Stimulated activated effector memory CD8-positive, alpha-beta T cell treated with anti-CD3 and anti-CD28 coated beads, Interleukin-12 subunit alpha, Interleukin-12 subunit beta, amount 100 ng/mL, for 72 hours (primary cell): ENCODE measurements around the gene FTCD.
"Not testable (repeated sequence)": the region's sequence is repeated elsewhere in the genome, so short reads cannot be mapped to it uniquely, and the experiment has no call there.

Source experiments
- ATAC-seq: fragments of 150-1000 bp; cut with Tn5 transposase; 2 replicates; pipeline ENCODE4 v1.10.0; 2021
- DNase-seq, 2 donors: peaks; one replicate each; pipeline ENCODE4 v3.0.0; 2021 to 2022; ENCODE audit warnings: low spot score in 2 of 2
- H3K27ac Mint-ChIP-seq: one replicate; pipeline ENCODE4 v1.8.0; 2022; ENCODE audit warnings: mild to moderate bottlenecking, mixed read lengths
- H3K36me3 Mint-ChIP-seq: one replicate; pipeline ENCODE4 v1.8.0; 2022; ENCODE audit warnings: mild to moderate bottlenecking, mixed read lengths
- H3K4me1 Mint-ChIP-seq: one replicate; pipeline ENCODE4 v1.8.0; 2022; ENCODE audit warnings: mixed read lengths
- H3K4me3 Mint-ChIP-seq: one replicate; pipeline ENCODE4 v1.8.0; 2022; ENCODE audit warnings: mild to moderate bottlenecking, mixed read lengths
- H3K9me3 Mint-ChIP-seq: one replicate; pipeline ENCODE4 v1.8.0; 2022; ENCODE audit warnings: mixed read lengths

FTCD gene

DNA sequence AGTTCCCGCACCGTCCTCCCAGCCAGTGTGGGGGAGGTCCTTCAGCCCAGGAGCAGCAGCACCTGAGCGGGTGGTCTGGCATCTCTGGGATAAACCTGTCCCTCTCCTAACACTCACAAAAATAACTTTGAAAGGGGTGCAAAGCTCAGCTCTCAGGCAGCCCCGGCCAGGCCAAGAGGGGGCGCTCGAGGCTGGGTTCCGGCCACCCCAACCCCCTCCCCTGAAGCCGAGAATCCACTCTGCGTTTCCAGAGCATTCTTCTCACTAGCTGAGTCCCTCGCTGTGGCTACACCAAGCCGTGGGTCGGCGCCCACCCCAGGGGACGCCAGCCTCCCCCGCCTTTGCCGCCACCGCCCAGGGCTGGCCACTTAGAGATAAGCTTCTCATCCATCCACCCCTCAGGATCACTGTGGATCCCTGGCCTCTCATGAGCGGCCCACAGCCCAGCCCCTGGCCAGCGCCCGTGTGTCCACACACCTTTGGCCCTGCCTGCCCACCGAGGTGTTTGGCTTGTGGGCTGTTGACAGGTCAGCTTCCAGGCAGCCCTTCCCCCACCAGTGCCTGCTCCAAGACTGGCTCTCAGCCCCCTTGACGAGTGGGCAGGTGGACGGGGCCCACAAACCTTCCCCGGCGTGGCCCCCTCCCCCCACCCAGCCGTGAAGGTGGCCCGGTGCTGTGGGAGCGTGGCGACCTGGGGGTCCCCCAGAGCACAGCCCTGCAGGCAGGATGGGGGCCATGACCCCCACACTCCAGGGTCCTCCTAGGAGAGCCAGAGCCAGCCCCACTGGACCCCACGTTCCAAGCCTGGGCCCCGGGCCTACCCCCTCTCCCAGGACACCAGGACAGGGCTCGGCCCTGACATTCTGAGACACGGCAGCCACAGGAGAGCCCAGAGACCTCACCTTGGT, 1.9 kb downstream of the FTCD start:
- Mint-ChIP-seq H3K27ac (no peak overlapping the region), H3K4me3 (no peak overlapping the region), H3K36me3 (no peaks in the 10 kb centered on the region), H3K4me1 (no peaks in the 10 kb centered on the region), H3K9me3 (no peaks in the 10 kb centered on the region)
- peak; percentile 59 for ATAC-seq
- peak in 1 of 2 donors; percentile 45 for DNase-seq

DNA sequence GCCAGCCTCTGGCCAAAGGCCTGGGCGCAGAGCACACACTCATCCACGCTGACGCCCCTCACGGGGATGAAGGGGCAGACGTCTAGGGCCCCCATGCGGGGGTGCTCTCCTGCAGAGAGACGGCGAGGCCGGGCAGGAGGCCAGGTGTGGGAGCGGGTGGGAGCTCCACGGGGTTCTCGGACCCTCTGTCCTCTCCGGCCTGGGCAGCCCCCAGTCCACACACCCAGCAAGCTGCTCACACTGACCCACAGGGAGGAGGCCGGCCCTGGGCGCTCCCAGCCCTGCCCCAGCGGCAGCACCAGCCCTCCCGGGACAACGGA, 2.5 kb downstream of the FTCD start:
- no peak overlapping the region for H3K4me3 Mint-ChIP-seq
- ATAC-seq (peak; percentile 6), DNase-seq (no peak)
- no peak overlapping the region for H3K27ac Mint-ChIP-seq
- no peaks in the 10 kb centered on the region for H3K36me3 Mint-ChIP-seq
- H3K9me3 Mint-ChIP-seq: no peaks in the 10 kb centered on the region
- H3K4me1 Mint-ChIP-seq: no peaks in the 10 kb centered on the region

- H3K36me3 Mint-ChIP-seq: no peaks in the 10 kb centered on the region
- H3K27ac Mint-ChIP-seq: no peak overlapping the region
- H3K9me3 Mint-ChIP-seq: no peaks in the 10 kb centered on the region
- DNase-seq (no peak), ATAC-seq (no peak)
- H3K4me1 Mint-ChIP-seq: no peaks in the 10 kb centered on the region
- H3K4me3 Mint-ChIP-seq: no peak overlapping the region
Measured at GRCh38 chr21:46151989-46152926, 3.1 kb downstream of the FTCD start.

DNA sequence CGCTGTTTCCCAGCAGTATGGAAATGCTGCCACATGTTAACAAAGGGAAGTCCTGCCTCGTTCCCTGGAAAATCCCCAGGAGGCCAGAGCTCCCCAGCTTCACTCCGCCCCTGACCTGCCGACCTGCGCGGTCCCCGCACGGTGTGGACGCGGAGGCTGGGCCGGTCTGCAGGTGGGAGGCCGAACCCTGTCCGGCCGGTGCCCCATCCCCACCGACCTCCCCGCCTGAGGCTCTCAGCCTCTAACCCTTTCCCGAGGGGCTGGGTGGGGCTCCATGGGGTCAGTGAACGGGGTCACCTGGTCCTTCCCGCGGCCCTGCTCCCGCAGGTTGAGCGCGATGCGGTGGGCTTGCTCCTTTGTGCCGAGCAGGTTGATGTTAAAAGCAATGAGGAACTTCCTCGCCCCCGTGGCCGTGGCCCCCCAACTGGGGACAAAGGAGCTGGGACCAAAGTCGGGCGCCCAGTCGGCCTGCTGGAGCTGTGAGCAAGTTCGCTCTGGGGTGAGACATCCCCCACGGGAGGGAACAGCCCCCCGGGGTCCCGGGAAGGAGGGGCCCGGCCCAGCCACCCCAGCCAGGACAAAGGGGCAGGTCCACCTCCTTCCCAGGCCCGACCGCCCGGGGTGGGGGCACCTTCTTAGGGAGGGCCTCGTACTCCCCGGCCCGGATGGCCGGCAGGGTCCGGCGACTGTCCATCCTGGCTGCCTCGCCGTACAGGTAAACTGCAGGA, 4.0 kb downstream of the FTCD start:
- ATAC-seq (no peak), DNase-seq (no peak)
- Mint-ChIP-seq H3K27ac (no peak overlapping the region), H3K4me1 (no peaks in the 10 kb centered on the region), H3K4me3 (no peak overlapping the region), H3K9me3 (no peaks in the 10 kb centered on the region), H3K36me3 (no peaks in the 10 kb centered on the region)

DNA sequence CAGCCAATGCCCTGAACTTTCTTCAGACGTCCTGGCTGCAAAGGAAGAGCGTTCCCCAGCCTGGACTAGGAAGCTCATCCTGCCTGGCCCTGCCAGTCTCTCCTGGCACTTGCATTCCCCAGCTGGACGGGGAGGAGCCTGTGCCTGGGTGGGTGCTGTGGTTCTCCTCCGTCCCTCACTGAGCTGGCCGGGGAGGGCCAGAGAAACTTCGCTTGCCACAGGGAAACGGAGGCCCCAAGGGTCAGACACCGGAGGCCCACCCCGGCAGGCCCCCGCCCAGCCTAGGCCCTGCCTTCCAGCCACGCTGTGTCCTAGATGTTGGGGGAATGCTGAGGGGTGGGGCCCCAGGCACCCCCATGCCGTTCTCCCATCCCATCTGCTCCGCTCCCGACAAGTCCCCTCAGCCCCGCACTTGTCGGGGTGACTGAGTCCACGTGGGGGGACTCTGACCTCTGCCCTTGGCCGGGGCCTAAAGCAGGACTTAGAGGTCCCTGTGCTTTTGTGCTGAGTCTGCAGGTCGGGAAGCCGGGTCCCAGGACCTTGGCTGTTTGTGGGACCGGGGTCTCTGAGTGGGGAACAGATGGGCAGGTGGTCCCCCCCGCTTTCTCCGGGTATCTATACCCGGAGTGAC, 4.8 kb downstream of the FTCD start:
- Mint-ChIP-seq H3K4me1 (no peaks in the 10 kb centered on the region), H3K27ac (no peak overlapping the region), H3K9me3 (no peaks in the 10 kb centered on the region), H3K4me3 (no peak overlapping the region), H3K36me3 (no peaks in the 10 kb centered on the region)
- DNase-seq (no peak), ATAC-seq (no peak)

DNA sequence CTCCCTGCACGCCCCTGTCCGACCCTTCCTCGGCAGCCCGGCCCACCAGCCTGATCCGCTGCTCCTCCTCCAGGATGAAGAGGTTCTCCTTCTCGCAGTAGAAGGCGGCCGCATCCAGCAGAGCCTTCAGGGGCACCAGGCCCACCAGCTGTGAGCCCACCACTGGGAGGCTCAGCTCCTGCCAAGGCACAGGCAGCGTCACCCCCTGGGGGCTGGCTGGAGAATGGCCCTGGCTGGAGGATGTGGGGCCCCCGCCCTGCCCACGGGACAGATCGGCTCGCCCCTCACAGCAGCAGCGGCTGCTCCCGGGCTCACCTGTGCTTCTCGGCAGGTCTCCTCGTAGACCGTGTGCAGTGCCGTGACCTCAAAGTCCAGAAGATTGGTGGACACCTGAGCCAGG, 5.3 kb downstream of the FTCD start:
- ATAC-seq (no peak), DNase-seq (no peak)
- H3K9me3 Mint-ChIP-seq: no peaks in the 10 kb centered on the region
- no peak overlapping the region for H3K27ac Mint-ChIP-seq
- H3K36me3 Mint-ChIP-seq: no peaks in the 10 kb centered on the region
- H3K4me1 Mint-ChIP-seq: no peaks in the 10 kb centered on the region
- no peak overlapping the region for H3K4me3 Mint-ChIP-seq

DNA sequence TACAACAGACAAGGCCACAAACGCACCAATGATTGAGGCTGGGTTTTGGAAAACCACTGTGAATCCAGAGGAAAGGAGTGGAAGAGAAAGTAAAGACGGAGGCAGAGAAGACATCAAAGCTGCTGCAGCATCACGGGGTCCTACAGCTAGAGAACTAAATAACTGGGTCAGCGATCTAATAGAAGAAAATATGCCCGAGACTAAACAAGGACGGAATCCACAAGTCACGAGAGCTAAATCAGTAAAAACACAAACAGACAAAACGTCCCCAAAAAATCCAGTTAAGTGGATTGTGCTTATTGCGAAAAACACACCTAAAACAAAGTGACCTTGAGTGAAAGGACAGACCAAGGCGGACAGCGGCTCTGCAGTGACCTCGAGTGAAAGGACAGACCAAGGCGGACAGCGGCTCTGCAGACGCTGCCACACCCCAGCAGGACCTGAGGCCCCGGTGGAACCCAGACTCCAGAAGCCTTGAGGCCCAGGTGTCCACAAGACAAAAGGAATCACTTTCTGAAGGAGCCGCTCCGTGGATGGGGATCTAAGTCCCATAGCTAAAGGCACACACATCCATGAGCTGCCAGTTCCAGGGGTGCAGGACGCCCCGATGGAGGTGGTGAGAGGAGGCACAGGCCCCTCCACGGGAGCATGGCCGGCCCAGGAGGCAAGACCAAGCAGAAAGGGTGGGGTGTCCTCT, 6.0 kb downstream of the FTCD start:
- H3K4me1 Mint-ChIP-seq: peaks cover 5% of the 10 kb centered on the region
- no peaks in the 10 kb centered on the region for H3K36me3 Mint-ChIP-seq
- no peak for ATAC-seq
- no peaks in the 10 kb centered on the region for H3K9me3 Mint-ChIP-seq
- H3K4me3 Mint-ChIP-seq: no peak overlapping the region
- H3K27ac Mint-ChIP-seq: no peak overlapping the region
- DNase-seq: no peak

- no peak for DNase-seq
- H3K4me3 Mint-ChIP-seq: no peak overlapping the region
- no peak overlapping the region for H3K27ac Mint-ChIP-seq
- H3K9me3 Mint-ChIP-seq: no peaks in the 10 kb centered on the region
- H3K4me1 Mint-ChIP-seq: peaks cover 15% of the 10 kb centered on the region
- H3K36me3 Mint-ChIP-seq: no peaks in the 10 kb centered on the region
- ATAC-seq: no peak
Measured at GRCh38 chr21:46148106-46148505, 7.3 kb downstream of the FTCD start.

GRCh38 chr21:46147429-46147828, 8.0 kb downstream of the FTCD start:
- not testable (repeated sequence) for H3K36me3 Mint-ChIP-seq, H3K4me3 Mint-ChIP-seq, ATAC-seq, H3K9me3 Mint-ChIP-seq, H3K27ac Mint-ChIP-seq
- H3K4me1 Mint-ChIP-seq: peaks cover 15% of the 10 kb centered on the region
- DNase-seq: peak in 1 of 2 donors; percentile 63

- Mint-ChIP-seq H3K9me3 (no peaks in the 10 kb centered on the region), H3K36me3 (no peaks in the 10 kb centered on the region), H3K4me3 (no peak overlapping the region), H3K27ac (peak overlapping the region; percentile 32), H3K4me1 (peaks cover 15% of the 10 kb centered on the region)
- no peak for ATAC-seq
- no peak for DNase-seq
Measured at GRCh38 chr21:46146856-46147255, 8.5 kb downstream of the FTCD start.

DNA sequence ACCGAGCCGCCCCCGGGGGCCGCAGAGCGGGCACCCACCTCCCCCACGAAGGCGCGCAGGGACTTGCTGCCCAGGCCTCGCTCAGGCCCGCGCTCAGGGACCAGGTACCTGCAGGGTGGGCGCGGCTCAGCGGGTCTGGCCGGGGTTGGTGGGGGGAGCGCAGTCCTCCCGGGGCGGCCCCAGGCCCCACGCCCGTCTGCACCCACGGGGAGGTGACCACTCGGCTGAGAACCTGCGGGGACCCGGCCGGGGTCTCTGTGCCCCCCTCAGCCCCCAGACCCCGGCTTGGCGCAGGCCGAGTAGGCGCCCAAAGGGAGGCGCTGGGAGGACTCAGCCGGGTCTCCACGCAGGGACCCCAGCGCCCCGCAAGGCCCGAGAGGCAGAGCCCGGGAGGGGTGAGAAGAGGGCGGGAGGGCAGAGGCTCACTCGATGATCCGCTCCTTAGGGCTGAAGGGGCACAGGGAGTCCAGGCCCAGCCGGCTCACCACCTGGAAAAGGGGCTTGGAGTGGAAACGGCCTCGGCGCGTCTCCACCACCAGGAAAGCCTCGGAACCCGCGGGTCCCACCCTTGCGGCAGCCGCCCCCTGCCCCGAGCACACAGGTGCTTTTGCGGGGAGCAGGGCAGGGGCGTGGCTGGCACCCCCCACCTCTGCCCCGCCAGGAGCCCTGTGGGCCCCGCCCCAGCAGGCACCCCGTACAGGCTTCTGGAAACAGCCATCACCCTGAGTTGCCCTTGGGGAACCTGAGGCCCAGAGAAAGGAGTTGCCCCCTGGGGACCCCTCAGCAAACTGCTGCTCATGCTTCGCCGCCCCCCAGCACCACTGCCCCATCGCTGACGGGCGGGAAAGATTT, 9.3 kb downstream of the FTCD start:
- H3K27ac Mint-ChIP-seq: peak overlapping the region; percentile 32
- H3K9me3 Mint-ChIP-seq: no peaks in the 10 kb centered on the region
- DNase-seq: no peak
- no peak for ATAC-seq
- no peaks in the 10 kb centered on the region for H3K36me3 Mint-ChIP-seq
- peaks cover 15% of the 10 kb centered on the region for H3K4me1 Mint-ChIP-seq
- H3K4me3 Mint-ChIP-seq: no peak overlapping the region

- Mint-ChIP-seq H3K36me3 (no peaks in the 10 kb centered on the region), H3K4me1 (peaks cover 15% of the 10 kb centered on the region), H3K27ac (peak overlapping the region; percentile 91), H3K9me3 (no peaks in the 10 kb centered on the region), H3K4me3 (no peak overlapping the region)
- DNase-seq (no peak), ATAC-seq (no peak)
Measured at GRCh38 chr21:46145159-46145839, 10.1 kb downstream of the FTCD start.

DNA sequence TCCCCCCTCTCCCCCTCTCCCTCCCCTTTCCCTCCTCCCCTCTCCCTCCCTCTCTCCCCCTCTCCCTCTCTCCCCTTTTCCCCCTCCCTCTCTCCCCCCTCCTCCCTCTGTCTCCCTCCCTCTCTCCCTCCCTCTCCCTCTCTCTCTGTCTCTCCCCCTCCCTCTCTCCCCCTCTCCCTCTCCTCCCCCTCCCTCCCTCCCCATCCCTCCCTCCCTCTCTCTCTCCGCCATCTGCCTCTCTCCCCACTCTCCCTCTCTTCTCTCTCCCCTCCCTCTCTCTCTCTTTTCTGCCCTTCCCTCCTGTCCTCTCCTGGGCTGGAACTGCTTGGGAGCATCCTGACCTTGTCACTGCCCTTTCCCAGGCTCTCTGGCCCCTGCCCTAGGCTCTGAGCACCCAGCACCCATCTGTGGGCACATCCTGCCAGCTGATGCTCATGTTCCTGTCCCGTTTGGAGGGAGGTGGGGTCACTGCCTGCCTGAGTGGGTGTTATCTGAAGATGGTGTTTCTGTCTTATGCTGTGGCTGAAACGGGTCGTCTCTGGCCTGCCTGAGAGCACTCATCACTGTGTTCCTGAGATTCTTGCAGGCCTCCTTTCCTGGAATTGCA, 10.8 kb downstream of the FTCD start:
- Mint-ChIP-seq H3K36me3 (no peaks in the 10 kb centered on the region), H3K4me1 (peaks cover 15% of the 10 kb centered on the region), H3K27ac (peak overlapping the region; percentile 91), H3K4me3 (peak overlapping the region; percentile 76), H3K9me3 (no peaks in the 10 kb centered on the region)
- DNase-seq (no peak), ATAC-seq (no peak)
